HG03039 (cell line): ENCODE measurements around the gene SOX8.
"Not testable (repeated sequence)": the region's sequence is repeated elsewhere in the genome, so short reads cannot be mapped to it uniquely, and the experiment has no call there.

Source experiments
- ATAC-seq: cut with Tn5 transposase; IDR thresholded peaks from one replicate; pipeline ENCODE4 v1.9.1; 2021; ENCODE audit warnings: mild to moderate bottlenecking, moderate library complexity; ENCODE audit not compliant: unreplicated experiment

The SOX8 gene

GRCh38 chr16:953818-954217 lies 27.8 kb upstream of the SOX8 start:
- ATAC-seq, result not testable (repeated sequence)

- not testable (repeated sequence) for ATAC-seq
These were observed 25.8 kb upstream of the SOX8 start for GRCh38 chr16:955766-956165.

GRCh38 chr16:959232-960040 lies 22.1 kb upstream of the SOX8 start:
- ATAC-seq, result no peak

GRCh38 chr16:962366-962765 lies 19.2 kb upstream of the SOX8 start:
- ATAC-seq, result no peak

GRCh38 chr16:962901-963814 lies 18.4 kb upstream of the SOX8 start:
- no peak for ATAC-seq

GRCh38 chr16:963913-964312 lies 17.7 kb upstream of the SOX8 start:
- no peak for ATAC-seq

- ATAC-seq, result no peak
These were observed 17.1 kb upstream of the SOX8 start for GRCh38 chr16:964356-965035.

- no peak for ATAC-seq
These were observed 16.6 kb upstream of the SOX8 start for GRCh38 chr16:965036-965395.

- ATAC-seq, result no peak
These were observed 16.1 kb upstream of the SOX8 start for GRCh38 chr16:965487-965886.

GRCh38 chr16:966035-966434 lies 15.5 kb upstream of the SOX8 start:
- no peak for ATAC-seq

GRCh38 chr16:966505-966904 lies 15.1 kb upstream of the SOX8 start:
- ATAC-seq, result no peak

- no peak for ATAC-seq
These were observed 14.5 kb upstream of the SOX8 start for GRCh38 chr16:967077-967541.

GRCh38 chr16:967546-968295 lies 13.8 kb upstream of the SOX8 start:
- ATAC-seq, result no peak

GRCh38 chr16:968620-969019 lies 12.9 kb upstream of the SOX8 start:
- ATAC-seq, result no peak

- ATAC-seq, result no peak
These were observed 11.8 kb upstream of the SOX8 start for GRCh38 chr16:969508-970385.

GRCh38 chr16:970386-970765 lies 11.2 kb upstream of the SOX8 start:
- ATAC-seq, result peak; percentile 25

GRCh38 chr16:970766-971581 lies 10.6 kb upstream of the SOX8 start, which contains the start of gene LMF1:
TSS of gene LMF1 (minus strand) at chr16:970984. CDS start at chr16:970980, 4 bp downstream.
- peak; percentile 72 for ATAC-seq

- ATAC-seq, result no peak
These were observed 10.0 kb upstream of the SOX8 start for GRCh38 chr16:971582-971905.

GRCh38 chr16:971981-972315 lies 9.6 kb upstream of the SOX8 start:
- no peak for ATAC-seq
